Measurements from ENCODE around the gene AUTS2.
A peak's percentile ranks its signal among the peaks of the same experiment; 100 is the strongest.

AUTS2 gene

DNA sequence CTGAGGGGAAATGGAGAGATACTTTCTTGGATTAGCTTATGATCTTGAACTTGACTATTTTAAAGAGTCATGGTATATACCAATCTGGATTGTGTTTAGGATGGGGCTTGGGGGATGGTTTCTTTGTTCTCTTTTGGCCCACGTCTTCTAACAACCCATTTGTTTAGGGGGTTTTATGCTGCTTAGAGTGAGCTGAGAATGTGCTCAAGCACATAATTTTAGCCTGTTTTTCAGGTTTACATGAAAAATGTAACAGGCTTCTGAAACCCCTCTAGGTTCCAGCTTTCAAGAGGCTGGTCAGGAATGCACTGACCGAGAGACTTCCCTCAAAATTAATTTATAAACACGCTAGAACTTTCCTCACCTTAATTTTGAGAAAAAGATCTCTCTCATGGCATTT, 94.3 kb downstream of the AUTS2 start:
- DNase-seq: no peak

GRCh38 chr7:69693042-69693441, 94.8 kb downstream of the AUTS2 start:
- DNase-seq: no peak

DNA sequence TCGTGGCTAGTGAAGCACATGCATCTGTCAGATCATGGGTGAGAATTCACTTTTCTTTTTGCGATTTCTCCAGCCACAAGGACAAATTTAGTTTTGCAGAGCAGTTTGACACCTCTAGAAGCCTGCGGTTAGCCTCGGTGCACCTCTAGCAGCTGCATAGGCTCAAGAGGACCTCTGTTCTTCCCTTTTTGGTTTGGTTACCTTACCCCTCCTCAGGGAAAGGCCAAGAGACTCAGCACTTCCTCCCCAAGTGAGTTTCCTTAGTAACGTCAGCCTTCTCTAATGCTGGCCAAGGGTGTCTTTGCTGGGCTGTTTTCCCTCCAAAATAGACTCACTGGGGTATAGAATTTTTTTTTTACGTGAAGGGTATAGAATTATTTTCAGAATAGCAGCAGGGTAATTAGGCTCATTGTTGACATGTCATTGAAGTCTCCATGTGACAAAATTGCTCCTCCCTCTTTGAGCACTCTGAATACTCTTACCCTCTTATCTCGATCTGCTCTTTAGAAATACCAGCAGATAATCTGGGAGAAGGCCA, 97.8 kb downstream of the AUTS2 start:
- peak; percentile 17 for DNase-seq

DNA sequence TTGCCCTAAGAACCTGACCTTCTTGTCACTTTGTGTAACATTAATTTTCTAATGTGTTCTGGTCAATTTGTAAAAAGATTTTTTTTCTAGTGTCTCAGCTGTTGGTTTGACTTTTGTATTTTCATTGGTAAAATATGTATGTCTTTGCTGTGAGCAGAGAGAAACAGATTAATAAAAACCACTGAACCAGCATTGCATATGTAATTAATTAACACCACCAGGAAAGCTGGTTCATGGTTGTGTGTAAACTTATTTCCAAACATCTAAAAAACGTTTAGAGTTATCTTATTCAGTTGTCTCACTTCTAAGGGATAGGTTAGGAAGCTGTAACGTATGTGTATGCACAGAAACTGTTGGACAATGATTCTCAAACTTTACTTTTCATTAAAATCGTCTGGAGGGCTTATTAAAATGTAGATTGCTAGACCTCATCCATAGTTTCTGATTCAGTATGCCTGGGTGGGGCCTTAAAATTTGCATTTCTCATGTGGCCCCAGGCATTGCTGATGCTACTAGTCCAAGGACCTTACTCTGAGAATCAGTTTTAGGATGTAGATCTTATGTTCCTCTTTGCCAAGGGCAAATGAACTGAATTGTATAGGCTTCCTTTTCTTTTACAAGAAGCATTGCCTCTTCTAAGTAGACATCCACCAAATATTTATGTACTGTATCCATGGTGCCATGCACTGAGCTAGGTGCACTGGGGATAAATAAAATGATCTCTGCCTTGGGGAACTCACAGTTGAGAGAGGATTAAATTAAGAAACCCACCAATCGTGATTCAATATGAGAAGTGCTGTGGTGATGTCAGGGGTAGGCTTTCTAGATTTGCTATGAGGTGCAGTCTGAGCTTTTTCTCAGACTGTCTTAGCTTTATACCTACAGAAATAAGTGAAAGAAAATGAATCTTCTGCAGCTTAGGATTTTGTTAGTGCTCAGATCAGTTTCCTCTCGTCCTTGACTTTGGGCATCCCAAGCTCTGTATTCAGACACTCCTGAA, 98.7 kb downstream of the AUTS2 start:
- DNase-seq: no peak

DNA sequence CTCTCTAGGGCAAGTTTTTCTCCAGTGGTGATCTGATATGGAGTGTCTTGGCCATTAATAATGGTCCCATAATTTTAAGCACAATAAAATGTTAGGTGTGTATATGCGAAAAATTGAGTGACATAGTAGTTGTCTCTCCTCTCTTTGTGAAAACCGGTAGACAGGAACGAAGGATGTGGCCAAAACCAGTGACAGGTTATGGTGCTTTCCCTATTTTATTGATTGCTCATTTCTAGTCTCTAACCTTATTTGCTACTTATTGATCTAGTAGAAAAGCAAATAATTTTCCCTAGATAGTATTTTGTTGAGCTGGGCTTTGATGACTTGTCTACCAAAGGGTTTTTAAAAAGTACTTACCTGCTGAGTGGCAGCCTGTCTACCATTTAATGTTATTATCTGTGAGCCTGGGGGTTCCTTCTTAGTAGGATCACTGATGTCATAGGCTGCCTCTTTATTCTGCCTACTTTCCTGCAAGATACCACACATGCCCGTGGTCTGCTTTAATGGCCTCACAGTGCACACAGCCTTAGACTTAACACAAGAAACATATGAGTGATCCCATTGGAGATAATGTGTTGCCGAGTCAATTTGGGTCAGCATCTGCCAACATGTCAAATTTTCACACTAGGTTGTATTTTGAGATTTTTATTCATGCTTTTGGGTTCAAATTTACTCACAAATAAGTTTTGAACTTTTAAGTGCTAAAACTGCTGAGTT, 100.0 kb downstream of the AUTS2 start:
- no peak for DNase-seq

GRCh38 chr7:69699931-69700330, 101.7 kb downstream of the AUTS2 start:
- DNase-seq: no peak

DNA sequence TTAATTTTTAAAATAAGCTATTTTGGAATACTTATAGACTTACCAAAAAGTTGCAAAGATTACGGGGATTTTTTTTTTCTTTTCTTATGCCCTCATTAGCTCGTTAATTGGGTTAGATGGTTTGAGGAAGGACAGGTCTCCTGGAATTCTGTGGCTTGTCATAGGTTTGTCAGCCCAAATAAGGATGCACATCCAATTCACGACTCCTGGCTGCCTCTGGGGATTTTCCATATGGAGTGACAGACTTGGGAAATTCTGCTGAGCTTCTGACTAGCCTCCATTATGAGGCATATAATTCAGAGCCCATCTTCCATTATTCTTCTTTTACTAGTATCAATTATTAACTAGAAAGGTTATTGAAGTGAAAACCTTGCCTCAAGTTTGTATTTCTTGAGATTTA, 102.1 kb downstream of the AUTS2 start:
- DNase-seq: no peak

DNA sequence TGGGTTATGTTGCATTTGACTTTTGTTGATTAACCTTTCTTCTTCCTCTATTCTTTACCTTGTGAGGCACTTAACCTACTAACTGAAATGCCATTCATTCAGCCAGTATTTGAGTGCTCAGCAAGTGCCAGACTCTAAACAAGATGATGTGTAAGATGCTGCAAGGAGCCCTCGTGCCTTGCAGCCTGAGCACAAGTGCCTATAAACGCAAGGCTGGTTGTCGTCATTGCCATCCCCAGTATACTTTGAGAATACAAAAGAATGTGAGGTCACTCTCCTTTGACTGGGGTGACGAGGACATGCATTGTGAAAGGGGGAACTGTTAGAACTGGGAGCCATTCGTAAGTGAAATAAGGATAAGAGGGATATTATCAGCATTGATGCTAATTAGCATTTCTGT, 103.0 kb downstream of the AUTS2 start:
- DNase-seq: no peak

GRCh38 chr7:69702357-69702756, 104.1 kb downstream of the AUTS2 start:
- no peak for DNase-seq

DNA sequence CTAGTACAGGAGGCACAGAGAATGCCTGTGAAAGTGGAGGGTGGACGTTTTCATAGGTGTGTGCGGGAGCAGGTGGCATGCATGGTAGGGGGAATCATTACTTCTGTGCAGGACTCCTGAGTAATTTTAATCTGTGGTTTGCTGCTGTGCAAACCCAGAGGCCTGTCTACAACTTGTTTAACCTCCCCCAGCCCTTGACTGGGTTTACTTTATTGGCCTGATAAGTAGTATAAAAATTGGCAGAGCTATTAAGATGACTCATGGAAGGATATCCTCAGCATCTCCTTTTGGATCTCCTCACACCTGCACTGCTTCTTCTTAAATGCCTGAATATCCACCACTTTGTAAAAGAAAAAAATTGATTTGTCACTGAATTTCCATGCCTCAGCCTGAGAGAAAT, 104.8 kb downstream of the AUTS2 start:
- no peak for DNase-seq

- DNase-seq: no peak
Measured at GRCh38 chr7:69706070-69706469, 107.8 kb downstream of the AUTS2 start.

DNA sequence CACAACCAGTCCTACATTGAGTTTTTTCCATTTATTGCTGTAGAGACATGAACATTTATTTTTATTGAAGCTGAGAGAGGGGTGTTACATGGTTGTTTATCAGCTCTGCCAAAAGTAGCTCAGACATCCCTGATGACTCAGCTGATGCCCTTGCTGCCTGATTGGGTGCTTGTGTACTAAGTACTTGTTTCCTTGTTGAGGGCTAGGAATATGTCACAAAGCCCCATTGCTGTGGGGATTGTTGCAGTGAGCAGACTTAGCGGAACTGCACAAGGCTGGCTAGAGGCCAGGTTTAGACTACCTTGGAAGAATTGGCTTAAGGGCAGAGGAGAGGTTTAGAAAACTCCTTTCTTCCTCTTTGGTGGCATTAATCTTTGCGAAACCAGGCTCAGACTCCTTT, 110.6 kb downstream of the AUTS2 start:
- DNase-seq: no peak

DNA sequence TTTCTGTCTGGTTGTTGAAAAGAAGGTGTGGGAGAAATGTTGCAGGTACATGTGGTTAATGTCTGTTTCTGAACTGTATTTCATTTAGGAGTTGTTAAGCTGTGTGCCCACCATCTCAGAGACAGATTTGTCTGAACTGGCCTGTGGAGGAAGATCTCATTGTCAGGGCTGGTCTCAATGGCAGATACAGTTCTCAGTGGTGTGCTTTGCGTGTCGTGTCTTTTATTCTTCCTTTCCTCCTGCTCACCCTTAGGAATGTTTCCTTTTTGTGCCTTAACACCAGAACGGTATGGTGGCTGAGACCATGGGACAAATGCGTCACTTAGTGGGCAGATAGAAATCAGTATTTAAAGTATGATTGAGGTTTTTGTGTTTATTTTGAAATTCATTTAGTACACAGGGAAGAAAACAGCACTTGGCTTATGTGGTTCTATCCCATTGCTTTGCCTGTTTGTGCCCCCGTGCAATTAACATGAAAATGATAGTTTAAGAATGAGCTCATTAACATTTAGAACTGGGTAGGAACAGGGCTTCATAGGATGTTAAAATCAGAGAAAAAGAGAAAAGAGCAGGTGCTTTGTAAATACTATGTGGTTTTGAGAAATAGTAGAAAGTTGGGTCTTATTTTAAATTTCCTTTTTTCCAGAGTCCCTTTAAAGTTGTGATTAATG, 112.6 kb downstream of the AUTS2 start:
- DNase-seq: no peak

- DNase-seq: no peak
Measured at GRCh38 chr7:69714886-69715576, 116.8 kb downstream of the AUTS2 start.

DNA sequence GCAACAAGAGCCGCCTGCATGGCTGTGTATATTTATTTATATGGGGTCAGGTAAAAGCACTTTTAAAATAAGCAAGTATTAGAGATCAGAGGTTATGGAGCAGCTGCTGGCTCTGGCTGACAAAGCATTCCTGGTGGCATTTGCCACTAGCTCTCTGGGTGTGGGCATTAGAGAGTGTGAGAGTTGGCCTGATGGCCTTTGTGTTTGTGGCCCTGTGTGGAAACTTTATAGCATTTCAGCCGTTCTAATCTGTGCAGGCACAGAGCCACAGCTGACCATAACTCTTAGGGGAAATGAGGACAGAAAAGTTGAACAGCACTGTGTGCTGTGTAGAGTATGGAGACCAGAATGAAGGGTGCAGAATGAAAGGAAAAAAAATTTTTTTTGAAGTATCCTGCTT, 118.9 kb downstream of the AUTS2 start:
- no peak for DNase-seq

DNA sequence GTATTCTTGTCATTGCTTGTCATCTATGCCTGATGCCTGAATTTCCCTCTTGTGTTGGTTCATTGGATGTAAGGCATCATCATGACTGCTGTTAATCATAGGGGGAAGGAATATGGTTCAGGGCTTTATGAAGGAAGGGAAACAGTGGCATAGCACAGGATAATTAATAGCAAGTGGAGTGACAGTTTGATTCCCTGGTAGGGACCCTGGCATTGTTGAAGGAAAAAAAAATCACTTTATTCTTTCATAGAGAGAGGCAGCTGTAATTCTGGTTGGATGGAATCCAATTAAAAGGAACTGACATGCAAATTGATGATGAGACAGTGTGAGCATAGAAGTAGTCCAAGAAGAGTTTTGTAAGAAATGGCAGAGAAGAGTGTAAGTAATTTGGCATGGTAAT, 121.4 kb downstream of the AUTS2 start:
- no peak for DNase-seq

- DNase-seq: no peak
Measured at GRCh38 chr7:69722843-69723242, 124.6 kb downstream of the AUTS2 start.

DNA sequence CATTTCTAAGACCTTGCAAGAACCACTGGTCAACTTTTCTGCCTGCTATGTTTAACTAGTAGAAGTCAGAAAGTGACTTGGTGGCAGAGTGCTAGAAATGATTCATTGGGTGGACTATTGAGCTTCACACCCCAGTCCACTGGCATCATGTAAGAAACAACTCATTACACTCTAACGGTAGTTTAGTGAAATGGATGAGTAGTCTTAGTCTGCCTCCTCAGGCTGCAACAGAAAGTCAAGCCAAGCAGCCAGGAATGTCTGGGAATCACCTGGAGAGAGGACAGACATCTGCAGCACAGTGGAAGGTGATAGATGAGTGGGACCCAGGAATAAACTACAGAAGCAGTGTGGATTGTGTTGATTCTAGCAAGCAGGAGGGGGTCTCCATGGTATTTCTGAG, 125.4 kb downstream of the AUTS2 start:
- DNase-seq: no peak

- DNase-seq: no peak
Measured at GRCh38 chr7:69728304-69728703, 130.0 kb downstream of the AUTS2 start.

DNA sequence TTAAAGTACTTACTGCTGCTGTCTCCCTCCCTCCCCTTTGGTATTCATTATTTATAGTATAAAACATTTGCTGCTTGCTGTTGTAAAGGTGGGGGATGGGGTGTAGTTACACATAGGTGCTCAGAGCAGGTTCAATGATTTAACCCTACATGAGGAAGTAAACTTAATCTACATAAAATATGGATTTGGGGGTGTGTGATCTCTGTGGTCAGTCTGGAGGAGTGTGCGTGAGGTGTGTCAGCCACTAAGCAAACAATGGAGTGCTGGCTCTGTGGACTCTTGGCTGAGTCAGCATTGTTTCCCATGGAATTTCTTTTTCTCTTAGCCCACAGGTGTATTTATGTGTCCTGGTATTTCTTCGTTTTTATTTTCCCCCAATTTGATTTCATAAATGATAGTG, 133.9 kb downstream of the AUTS2 start:
- DNase-seq: no peak

DNA sequence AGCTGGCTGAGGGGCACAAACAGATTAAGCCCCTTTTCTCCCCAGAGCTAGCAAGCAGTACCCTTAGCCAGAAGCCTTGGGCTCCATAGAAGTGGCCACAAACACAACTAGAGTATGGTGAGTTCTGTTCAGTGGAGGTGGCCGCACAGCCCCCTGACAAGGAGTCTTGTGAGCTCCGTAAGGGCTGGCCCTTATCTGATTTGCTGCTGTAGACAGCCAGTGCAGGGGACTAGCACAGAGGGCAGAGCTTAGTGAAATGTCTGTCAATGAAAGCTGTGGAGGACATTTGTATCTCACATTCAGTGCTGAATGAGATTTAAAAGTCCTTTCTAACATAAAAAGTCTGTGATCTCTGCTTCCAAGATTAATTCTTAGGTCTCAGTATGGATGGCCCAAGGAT, 137.3 kb downstream of the AUTS2 start:
- DNase-seq: no peak

- DNase-seq: no peak
Measured at GRCh38 chr7:69736126-69736810, 138.0 kb downstream of the AUTS2 start.

Measured in activated CD4-positive, alpha-beta T cell treated with anti-CD3 and anti-CD28 coated beads, Interleukin-2, amount 50 U/mL, for 16 hours (primary cell).